H1 (cell line): Measurements from ENCODE around the gene MBP. TPM values are rescaled to one million over a fixed set of nuclear protein-coding genes. Genes with fewer than 3 reads are reported as not detected.

Source experiments
- CTCF ChIA-PET: fragments of 300-600 bp; sonication (Branson Sonifier 250); formaldehyde crosslinking; loops from one replicate; lab custom pipeline; 2021; ENCODE audit not compliant: partially characterized antibody; lab: Charles Lee
- POLR2A ChIA-PET: fragments of 300-600 bp; sonication (Branson Sonifier 250); formaldehyde crosslinking; loops from one replicate; lab custom pipeline; 2021; ENCODE audit warnings: inconsistent platforms; ENCODE audit not compliant: partially characterized antibody; lab: Charles Lee
- DNase-seq, 2 experiments: peaks; one replicate each; pipeline versions ENCODE4 v3.0.0 to v3.0.0-alpha.2; 2010 to 2022; ENCODE audit warnings: low spot score in 2 of 2, low read depth in 1 of 2, mixed read lengths in 1 of 2
- FAIRE-seq: peaks from 2 replicates; lab custom pipeline; 2011; peaks lifted over from hg19 to GRCh38; lab: Jason Lieb, UNC
- H2AFZ ChIP-seq: 2 replicates; pipeline ENCODE4 v1.8.1; 2012; ENCODE audit warnings: low read length, inconsistent platforms
- H2AK5ac ChIP-seq: 2 replicates; pipeline ENCODE4 v1.6.1; 2013; ENCODE audit warnings: low read depth, low read length
- H2BK120ac ChIP-seq: replicated peaks from 2 replicates; pipeline ENCODE3; 2013; ENCODE audit warnings: low read depth, low read length, inconsistent platforms
- H2BK12ac ChIP-seq: 2 replicates; pipeline ENCODE4 v1.6.1; 2013; ENCODE audit warnings: low read depth, low read length
- H2BK15ac ChIP-seq: 2 replicates; pipeline ENCODE4 v1.6.1; 2013; ENCODE audit warnings: low read length
- H2BK20ac ChIP-seq: 2 replicates; pipeline ENCODE4 v1.6.1; 2013; ENCODE audit warnings: low read length
- H2BK5ac ChIP-seq: 2 replicates; pipeline ENCODE4 v1.6.1; 2013; ENCODE audit warnings: low read depth, low read length
- H3K14ac ChIP-seq: 2 replicates; pipeline ENCODE4 v1.6.1; 2013; ENCODE audit warnings: inconsistent platforms; ENCODE audit not compliant: insufficient read length
- H3K18ac ChIP-seq: 2 replicates; pipeline ENCODE4 v1.6.1; 2013; ENCODE audit warnings: low read length; ENCODE audit errors: extremely low read depth
- H3K23ac ChIP-seq: 2 replicates; pipeline ENCODE4 v1.6.1; 2013; ENCODE audit warnings: inconsistent platforms; ENCODE audit not compliant: insufficient read length
- H3K23me2 ChIP-seq: 2 replicates; pipeline ENCODE4 v1.6.1; 2013; ENCODE audit warnings: low read depth, low read length
- H3K27ac ChIP-seq: 2 replicates; pipeline ENCODE4 v1.6.1; 2011; ENCODE audit warnings: low read depth, low read length, inconsistent platforms
- H3K27me3 ChIP-seq, 4 experiments: replicated peaks in 1 of 4; 1 replicate in 1 of 4; 2 replicates in 3 of 4; pipeline versions ENCODE4 v1.6.1 to v1.8.1; 2011 to 2013; ENCODE audit warnings: low read length in 3 of 4, mild to moderate bottlenecking in 3 of 4, inconsistent platforms in 2 of 4, mixed read lengths in 2 of 4, moderate library complexity in 1 of 4; ENCODE audit not compliant: control insufficient read depth in 3 of 4, insufficient read depth in 3 of 4; ENCODE audit errors: extremely low read depth in 1 of 4
- H3K36me3 ChIP-seq, 4 experiments: 2 replicates each; pipeline versions ENCODE4 v1.6.1 to v1.8.1; 2011 to 2013; ENCODE audit warnings: mild to moderate bottlenecking in 4 of 4, low read length in 3 of 4, moderate library complexity in 2 of 4, control low read depth in 1 of 4, inconsistent platforms in 1 of 4; ENCODE audit not compliant: insufficient read depth in 4 of 4, control insufficient read depth in 2 of 4
- H3K4ac ChIP-seq: replicated peaks from 2 replicates; pipeline ENCODE3; 2013; ENCODE audit warnings: low read length, low read depth, mixed read lengths, inconsistent platforms; ENCODE audit not compliant: insufficient read length
- H3K4me1 ChIP-seq, 4 experiments: replicated peaks in 1 of 4; 1 replicate in 1 of 4; 2 replicates in 3 of 4; pipeline versions ENCODE4 v1.6.1 to v1.8.1; 2011 to 2013; ENCODE audit warnings: low read length in 3 of 4, inconsistent platforms in 2 of 4, mixed read lengths in 1 of 4; ENCODE audit not compliant: insufficient read depth in 4 of 4, control insufficient read depth in 3 of 4
- H3K4me2 ChIP-seq, 2 experiments: 2 replicates each; pipeline versions ENCODE4 v1.6.1 to v1.8.1; 2011 to 2013; ENCODE audit warnings: low read depth in 2 of 2, low read length in 2 of 2, control low read depth in 1 of 2, inconsistent platforms in 1 of 2, mild to moderate bottlenecking in 1 of 2; ENCODE audit not compliant: insufficient read depth in 1 of 2
- H3K4me3 ChIP-seq, 4 experiments: fragments of 200-600, 300-600 bp in 1 of 4; sonication (generic), shearing (Covaris generic), sonication (Bioruptor Twin) in 1 of 4; 2 replicates each; pipeline versions ENCODE4 v1.5.1 to v1.8.1; 2011 to 2016; ENCODE audit warnings: low read length in 4 of 4, low read depth in 3 of 4, control low read depth in 2 of 4, inconsistent platforms in 2 of 4, mild to moderate bottlenecking in 2 of 4, mixed read lengths in 1 of 4, moderate library complexity in 1 of 4; ENCODE audit not compliant: insufficient read depth in 2 of 4; ENCODE audit errors: extremely low read depth in 1 of 4
- H3K56ac ChIP-seq: replicated peaks from 2 replicates; pipeline ENCODE3; 2013; ENCODE audit warnings: low read depth, mild to moderate bottlenecking, mixed read lengths, low read length, inconsistent platforms; ENCODE audit not compliant: insufficient read length
- H3K79me1 ChIP-seq: 2 replicates; pipeline ENCODE4 v1.6.1; 2013; ENCODE audit warnings: low read depth, low read length, control low read depth
- H3K79me2 ChIP-seq, 2 experiments: 2 replicates each; pipeline versions ENCODE4 v1.6.1 to v1.8.1; 2012 to 2013; ENCODE audit warnings: low read length in 2 of 2, mild to moderate bottlenecking in 2 of 2, inconsistent platforms in 1 of 2; ENCODE audit not compliant: insufficient read depth in 2 of 2, control insufficient read depth in 1 of 2
- H3K9ac ChIP-seq, 4 experiments: replicated peaks in 1 of 4; 1 replicate in 1 of 4; 2 replicates in 3 of 4; pipeline versions ENCODE4 v1.6.1 to v1.8.1; 2011 to 2013; ENCODE audit warnings: low read depth in 3 of 4, low read length in 3 of 4, control low read depth in 2 of 4, mild to moderate bottlenecking in 2 of 4, moderate library complexity in 2 of 4, inconsistent platforms in 1 of 4; ENCODE audit errors: extremely low read depth in 1 of 4
- H3K9me3 ChIP-seq, 2 experiments: 2 replicates each; pipeline versions ENCODE4 v1.6.1 to v1.8.1; 2012 to 2013; ENCODE audit warnings: mild to moderate bottlenecking in 2 of 2, moderate library complexity in 2 of 2, control low read depth in 1 of 2, inconsistent platforms in 1 of 2, low read depth in 1 of 2, low read length in 1 of 2, mixed read lengths in 1 of 2; ENCODE audit not compliant: insufficient read depth in 2 of 2
- H4K20me1 ChIP-seq, 2 experiments: replicated peaks in 1 of 2; 2 replicates each; pipeline versions ENCODE3 to v1.8.1; 2011 to 2013; ENCODE audit warnings: inconsistent platforms in 2 of 2, low read length in 2 of 2, mild to moderate bottlenecking in 1 of 2; ENCODE audit not compliant: insufficient read depth in 2 of 2, control insufficient read depth in 1 of 2
- H4K5ac ChIP-seq: 2 replicates; pipeline ENCODE4 v1.6.1; 2013; ENCODE audit warnings: low read length, low read depth, mixed read lengths, inconsistent platforms; ENCODE audit not compliant: insufficient read length
- H4K8ac ChIP-seq: 2 replicates; pipeline ENCODE4 v1.8.0; 2013; ENCODE audit warnings: mild to moderate bottlenecking, moderate library complexity, low read length, inconsistent platforms; ENCODE audit not compliant: insufficient read depth; ENCODE audit errors: extremely low read depth
- H4K91ac ChIP-seq: replicated peaks from 2 replicates; pipeline ENCODE3; 2013; ENCODE audit warnings: low read length, mixed read lengths, inconsistent platforms; ENCODE audit not compliant: insufficient read length
- HDAC6 ChIP-seq: IDR thresholded peaks from one replicate; pipeline ENCODE4 v1.7.1; 2012; ENCODE audit warnings: low read depth, mild to moderate bottlenecking, inconsistent platforms, low read length, moderate library complexity
- WGBS, 2 experiments: shearing (Covaris generic) in 1 of 2; methylation state at CpG; one replicate each; pipeline versions ENCODE4 v1.1.6 to v1.1.7; 2013 to 2015; ENCODE audit warnings: low lambda C conversion rate in 2 of 2, mixed read lengths in 2 of 2, inconsistent platforms in 1 of 2, low coverage in 1 of 2, missing lambda C conversion rate in 1 of 2; ENCODE audit not compliant: insufficient replicate concordance in 2 of 2, insufficient coverage in 1 of 2, insufficient read length in 1 of 2; ENCODE audit errors: extremely low coverage in 1 of 2, missing lambda C conversion rate in 1 of 2; 5-methylcytosine and 5-hydroxymethylcytosine counted together
- polyA plus RNA-seq, 7 experiments: library from polyadenylated mRNA; depleted of rRNA in 3 of 7; stranded (reverse) in 5 of 7; unstranded in 2 of 7; fragments of >200 nt in 5 of 7; fragments of 200-250 nt in 2 of 7; gene quantifications; 1 replicate in 5 of 7; 2 replicates in 1 of 7; 4 replicates in 1 of 7; pipeline versions ENCODE4 v1.2.1 to v1.2.3, GENCODE V29; 2011 to 2013; ENCODE audit warnings: missing spikeins in 2 of 7, mixed read lengths in 2 of 7
- total RNA-seq: library from RNA; stranded (reverse); fragmentation: NEBNext Ultra II Directional; extraction: Animal tissue kit (Norgen Biotek cat#: 25700); gene quantifications from 2 replicates; pipeline ENCODE4 v1.2.1, GENCODE V29; 2021

Gene MBP
- total and polyA plus RNA-seq, 2 of the 8 experiments (the other 6 are each of a cell fraction or from before 2014, with no cell fraction given), result 7.7 to 19.2 TPM

GRCh38 chr18:77046409-77046808 is 86.2 kb downstream of the MBP start:
- H2AFZ ChIP-seq, result no peak overlapping the region
- ChIA-PET POLR2A (interaction anchor here (0.5 kb wide), 1 partner anchor 25 kb away, joined by 4 read pairs; no protein-coding TSS in a partner anchor), CTCF (interaction anchor here (0.5 to 1.8 kb wide), 9 partner anchors 8 to 170 kb away, joined by 3 to 5 read pairs (median 3); no protein-coding TSS in a partner anchor)
- 0 out of 2 replicates have a peak, but pooled peaks cover 1% of the 10 kb centered on the region for H3K23me2 ChIP-seq
- no peak overlapping the region for H3K9ac ChIP-seq
- no peaks in the 10 kb centered on the region for H3K9me3 ChIP-seq
- no peaks in the 10 kb centered on the region for H3K36me3 ChIP-seq
- peaks cover 2 to 3% of the 10 kb centered on the region in 2 experiments for H4K20me1 ChIP-seq
- DNase-seq, result no peak
- no peak overlapping the region for H2BK20ac ChIP-seq
- H3K4ac ChIP-seq, result no peak overlapping the region
- no peak overlapping the region for H4K8ac ChIP-seq
- H3K14ac ChIP-seq, result no peak overlapping the region
- H3K4me1 ChIP-seq, result no peaks in the 10 kb centered on the region; a peak in 1 of 7 replicates
- FAIRE-seq, result no peak
- H2BK15ac ChIP-seq, result no peak overlapping the region
- H4K91ac ChIP-seq, result no peak overlapping the region
- H3K23ac ChIP-seq, result no peak overlapping the region
- H3K4me2 ChIP-seq, result no peak overlapping the region
- H2BK5ac ChIP-seq, result no peak overlapping the region
- no peak overlapping the region for H3K4me3 ChIP-seq
- no peak overlapping the region for H4K5ac ChIP-seq
- 74% methylated on average over 9 of the region's 9 CpGs; no CpG with 5 or more reads in 1 of the 2 experiments for WGBS, 2 experiments
- no peak overlapping the region for H3K56ac ChIP-seq
- no peak overlapping the region for H3K27ac ChIP-seq
- H3K79me1 ChIP-seq, result no peaks in the 10 kb centered on the region
- no peaks in the 10 kb centered on the region for H3K79me2 ChIP-seq
- no peak overlapping the region for H2AK5ac ChIP-seq
- H2BK12ac ChIP-seq, result no peak overlapping the region
- no peak overlapping the region for H2BK120ac ChIP-seq
- H3K18ac ChIP-seq, result no peak overlapping the region
- no peaks in the 10 kb centered on the region for H3K27me3 ChIP-seq
- no peak for TF ChIP-seq HDAC6
